Occipital lobe (tissue), 2 donors: ENCODE results near the gene ATP11A. TPM values are rescaled to one million over a fixed set of nuclear protein-coding genes. Genes with fewer than 3 reads are reported as not detected.

Experiments used
- DNase-seq: peaks from one replicate; lab custom pipeline; 2025; lab: John Stamatoyannopoulos, UW
- total RNA-seq: library from RNA; depleted of rRNA; stranded (reverse); fragments of >200 nt; gene quantifications from one replicate; pipeline ENCODE4 v1.2.3, GENCODE V29; 2014

The ATP11A gene
- 6.7 TPM for total RNA-seq

- peak; percentile 87 for DNase-seq
Measured at GRCh38 chr13:112689303-112690245, at the start of gene ATP11A. ATP11A (plus strand) TSS chr13:112690038; CDS start chr13:112690417, 379 bp downstream.

GRCh38 chr13:112641456-112642089, 48.3 kb upstream of the ATP11A start:
- no peak for DNase-seq

DNA sequence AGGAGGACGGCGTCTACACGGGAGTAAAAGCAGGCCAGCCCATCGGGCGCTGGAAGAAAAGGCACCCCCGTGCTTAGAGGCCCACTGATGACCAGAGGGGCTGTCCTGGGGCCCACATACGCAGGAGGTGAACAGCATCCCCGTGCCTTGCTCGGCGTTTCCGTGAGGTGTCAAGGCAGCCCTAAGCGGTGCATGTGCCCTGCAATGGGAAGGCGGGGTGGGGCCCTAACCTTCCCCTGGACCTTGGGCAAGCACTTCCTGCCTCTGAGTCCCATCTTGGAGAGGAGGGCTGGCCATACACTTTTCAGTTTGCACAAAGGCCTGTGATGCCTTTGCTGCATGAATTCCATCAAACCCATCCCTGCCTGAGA, 47.8 kb upstream of the ATP11A start:
- no peak for DNase-seq

- no peak for DNase-seq
Measured at GRCh38 chr13:112643759-112644459, 45.9 kb upstream of the ATP11A start.

GRCh38 chr13:112645327-112645914, 44.4 kb upstream of the ATP11A start:
- DNase-seq = no peak

DNA sequence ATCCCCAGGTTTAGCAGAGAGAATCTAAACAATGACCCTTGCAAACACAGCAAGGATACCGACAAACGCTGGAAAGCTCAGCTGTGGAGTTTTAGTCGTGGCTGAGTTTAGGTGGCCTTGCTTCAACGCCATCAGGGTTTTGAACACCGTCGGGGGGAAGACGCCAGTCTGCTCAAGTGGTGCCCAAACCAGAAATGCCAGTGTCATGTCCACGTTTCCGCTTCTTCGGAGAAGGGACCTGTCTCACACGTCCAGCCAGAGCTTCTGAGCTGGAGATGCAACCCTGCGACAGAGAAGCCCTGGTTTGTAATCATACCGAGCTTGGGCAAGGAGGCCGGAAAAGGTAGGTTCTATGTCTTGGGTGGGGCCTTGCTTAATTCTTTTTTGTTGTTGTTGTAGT, 42.6 kb upstream of the ATP11A start:
- DNase-seq = no peak

DNA sequence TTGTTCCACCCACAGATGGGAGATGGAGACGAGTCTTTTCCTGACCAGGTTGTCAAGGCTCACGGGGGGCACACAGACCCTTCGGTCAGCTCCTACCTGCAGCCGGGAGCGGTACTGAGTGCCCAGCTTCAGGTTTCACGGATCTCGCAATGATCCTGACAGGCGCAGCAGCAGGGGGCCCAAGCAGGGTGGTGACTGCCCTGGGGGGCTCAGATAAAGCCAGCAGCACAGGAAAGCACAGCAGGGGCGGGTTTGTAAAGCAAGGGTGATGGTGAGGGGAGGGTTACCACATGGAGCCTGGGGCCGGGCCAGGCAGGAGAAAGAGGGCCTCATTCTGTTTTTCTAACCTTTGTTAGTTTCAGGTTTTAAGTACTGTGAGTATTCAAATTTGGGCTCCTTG, 41.7 kb upstream of the ATP11A start:
- no peak for DNase-seq

- no peak for DNase-seq
Measured at GRCh38 chr13:112648966-112649690, 40.7 kb upstream of the ATP11A start.

DNA sequence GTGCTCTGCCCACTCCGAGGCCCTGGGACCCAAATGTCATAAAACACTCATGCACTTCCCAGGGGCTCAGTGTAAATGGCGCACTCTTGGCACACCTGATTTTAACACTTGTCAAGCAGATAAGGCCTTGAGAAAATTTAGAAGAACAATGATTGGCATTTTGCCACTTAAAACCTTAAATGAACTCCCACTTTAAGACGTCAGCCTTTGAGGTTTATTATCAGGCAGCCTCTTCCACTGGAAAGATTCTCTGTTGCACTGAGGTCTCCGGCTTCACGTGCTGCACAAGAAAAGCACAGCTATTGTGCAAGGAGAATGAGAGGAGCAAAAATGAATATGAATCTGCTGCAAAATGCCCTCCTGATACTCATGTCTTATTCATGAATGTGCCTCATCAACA, 38.5 kb upstream of the ATP11A start:
- no peak for DNase-seq

- no peak for DNase-seq
Measured at GRCh38 chr13:112651750-112652511, 37.9 kb upstream of the ATP11A start.

GRCh38 chr13:112652512-112653070, 37.2 kb upstream of the ATP11A start:
- DNase-seq = no peak

GRCh38 chr13:112653071-112653470, 36.8 kb upstream of the ATP11A start:
- no peak for DNase-seq

- DNase-seq = no peak
Measured at GRCh38 chr13:112655913-112656312, 33.9 kb upstream of the ATP11A start.

GRCh38 chr13:112657850-112658445, 31.9 kb upstream of the ATP11A start:
- DNase-seq = no peak

- no peak for DNase-seq
Measured at GRCh38 chr13:112658808-112659207, 31.0 kb upstream of the ATP11A start.

- DNase-seq = no peak
Measured at GRCh38 chr13:112661291-112661690, 28.5 kb upstream of the ATP11A start.

- DNase-seq = no peak
Measured at GRCh38 chr13:112664501-112665203, 25.2 kb upstream of the ATP11A start.

GRCh38 chr13:112668924-112669323, 20.9 kb upstream of the ATP11A start:
- no peak for DNase-seq
